GM18508 (cell line): ENCODE results near the gene PTPRG.

Experiments
- ATAC-seq: cut with Tn5 transposase; IDR thresholded peaks from one replicate; pipeline ENCODE4 v1.9.1; 2021; ENCODE audit warnings: moderate number of reproducible peaks; ENCODE audit not compliant: insufficient read depth, unreplicated experiment

Gene PTPRG

DNA sequence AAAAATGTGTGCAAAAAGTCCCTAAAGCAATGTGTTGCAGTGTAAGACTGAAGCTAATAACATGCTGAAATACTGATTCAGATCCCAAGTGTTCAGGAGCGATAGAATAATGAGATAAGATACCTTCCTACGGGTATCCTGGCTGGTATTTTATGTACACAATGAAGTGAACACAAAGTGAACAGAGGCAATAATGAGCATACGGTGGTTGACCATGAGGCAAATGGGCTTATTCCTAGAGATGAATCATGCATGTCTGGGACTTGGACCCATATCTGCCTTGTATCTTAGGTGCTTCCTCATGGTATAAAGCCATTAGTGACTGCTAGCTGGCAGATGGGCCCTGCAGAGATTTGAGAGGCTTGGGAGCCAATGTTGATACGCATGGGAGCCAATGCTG, 21.5 kb downstream of the PTPRG start:
- no peak for ATAC-seq

GRCh38 chr3:61583890-61584875, 22.8 kb downstream of the PTPRG start:
- no peak for ATAC-seq

DNA sequence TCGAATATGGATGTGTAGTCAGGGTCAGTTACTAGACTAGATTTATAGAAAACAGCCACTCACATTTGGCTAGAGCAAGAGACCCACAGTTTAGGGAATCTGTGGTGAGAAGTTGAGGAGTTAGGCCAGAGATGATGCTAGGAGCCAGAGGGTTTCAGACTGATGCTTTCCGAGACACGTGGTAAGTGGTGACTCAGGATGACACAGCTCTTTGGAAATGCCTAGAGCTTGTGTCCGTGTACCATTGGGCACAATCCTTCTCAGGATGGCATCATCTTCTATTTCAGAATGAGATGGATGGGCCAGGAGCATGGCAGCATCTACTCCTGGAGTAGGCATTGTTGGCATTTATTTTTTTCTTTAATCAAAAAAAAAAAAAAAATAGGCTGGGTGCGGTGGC, 28.5 kb downstream of the PTPRG start:
- ATAC-seq, result no peak

GRCh38 chr3:61591300-61591699, 29.9 kb downstream of the PTPRG start:
- no peak for ATAC-seq

- no peak for ATAC-seq
Measured at GRCh38 chr3:61593446-61594029, 32.2 kb downstream of the PTPRG start.

GRCh38 chr3:61594144-61594963, 33.0 kb downstream of the PTPRG start:
- no peak for ATAC-seq

- ATAC-seq, result no peak
Measured at GRCh38 chr3:61594964-61595285, 33.6 kb downstream of the PTPRG start.

DNA sequence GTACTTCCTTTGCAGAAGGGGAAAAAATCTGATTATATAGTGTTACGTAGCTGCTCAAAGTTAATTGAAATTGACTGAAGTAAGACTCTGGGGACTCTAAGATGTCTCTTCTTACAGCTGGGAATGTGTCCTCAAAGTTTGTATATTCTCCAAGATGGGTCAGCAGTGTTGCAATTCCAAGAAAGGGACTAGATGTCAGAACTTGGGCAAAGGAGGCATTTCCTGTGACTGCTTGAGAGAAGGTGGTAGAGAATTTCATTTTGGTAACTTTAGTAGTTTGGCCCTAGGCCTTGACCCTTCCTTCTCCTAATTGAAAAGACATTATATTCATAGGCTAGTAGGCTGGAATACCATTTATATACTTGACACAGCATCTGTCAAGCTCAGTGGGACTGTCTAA, 33.9 kb downstream of the PTPRG start:
- no peak for ATAC-seq

GRCh38 chr3:61595826-61596225, 34.5 kb downstream of the PTPRG start:
- ATAC-seq, result no peak

- ATAC-seq, result no peak
Measured at GRCh38 chr3:61597906-61598305, 36.5 kb downstream of the PTPRG start.

- no peak for ATAC-seq
Measured at GRCh38 chr3:61600195-61600594, 38.8 kb downstream of the PTPRG start.

DNA sequence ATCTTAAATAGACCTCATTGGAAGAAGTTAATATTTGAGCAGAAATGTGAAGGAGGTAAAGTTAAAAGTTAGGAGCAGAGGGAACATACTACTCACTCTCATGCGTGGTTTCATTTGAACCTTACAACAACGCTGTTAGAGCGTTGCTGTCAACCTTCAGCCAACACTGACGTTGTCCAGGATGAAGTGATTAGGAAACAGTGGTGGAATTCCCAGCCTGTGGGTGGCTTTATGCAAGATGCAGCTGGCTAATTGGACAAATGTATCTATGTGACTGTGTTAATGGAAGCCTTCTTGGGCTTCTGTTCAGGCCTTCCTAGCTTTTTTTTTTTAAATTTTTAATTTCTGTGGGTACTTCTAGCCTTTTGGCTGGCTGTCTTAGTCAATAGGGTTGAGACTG, 40.5 kb downstream of the PTPRG start:
- ATAC-seq, result no peak

DNA sequence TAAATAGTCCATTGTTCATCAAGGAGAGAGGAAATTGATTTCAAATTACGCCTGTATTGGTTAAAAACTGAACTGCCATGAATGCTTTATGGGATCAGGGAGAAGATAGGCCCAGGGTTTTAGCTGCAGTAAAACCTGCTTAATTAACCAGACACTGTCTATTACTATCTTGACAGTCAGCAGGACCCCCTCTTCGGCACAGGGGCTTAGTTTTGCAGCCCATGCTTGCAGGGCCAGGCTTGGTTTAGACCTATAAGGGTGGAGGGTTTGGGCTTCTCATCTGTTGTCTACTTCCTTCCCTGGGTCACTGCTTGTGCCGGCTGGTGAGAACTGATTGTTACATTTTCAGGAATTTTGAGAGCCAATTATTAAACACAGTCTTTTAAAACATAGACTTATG, 41.1 kb downstream of the PTPRG start:
- ATAC-seq, result no peak

GRCh38 chr3:61605589-61606175, 44.3 kb downstream of the PTPRG start:
- ATAC-seq, result no peak

DNA sequence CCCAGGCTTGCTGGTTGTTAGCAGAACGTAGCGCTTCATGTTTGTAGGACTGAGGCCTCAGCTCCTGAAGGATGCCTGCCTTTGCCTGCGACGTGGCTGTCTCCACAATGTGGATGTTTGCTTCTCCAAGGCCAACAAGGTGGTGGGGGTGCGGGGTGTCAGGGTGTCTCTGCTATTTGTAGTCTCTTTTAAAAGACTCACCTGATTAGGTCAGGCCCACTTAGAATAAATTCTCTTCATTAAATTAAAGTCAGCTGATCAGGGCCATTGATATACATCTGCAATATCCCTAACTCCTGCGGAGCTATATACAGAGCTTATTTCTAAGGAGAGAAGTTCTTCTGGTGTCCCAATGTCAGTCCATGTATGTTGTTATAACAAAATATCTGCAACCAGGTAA, 44.8 kb downstream of the PTPRG start:
- no peak for ATAC-seq

- no peak for ATAC-seq
Measured at GRCh38 chr3:61608072-61608471, 46.7 kb downstream of the PTPRG start.

DNA sequence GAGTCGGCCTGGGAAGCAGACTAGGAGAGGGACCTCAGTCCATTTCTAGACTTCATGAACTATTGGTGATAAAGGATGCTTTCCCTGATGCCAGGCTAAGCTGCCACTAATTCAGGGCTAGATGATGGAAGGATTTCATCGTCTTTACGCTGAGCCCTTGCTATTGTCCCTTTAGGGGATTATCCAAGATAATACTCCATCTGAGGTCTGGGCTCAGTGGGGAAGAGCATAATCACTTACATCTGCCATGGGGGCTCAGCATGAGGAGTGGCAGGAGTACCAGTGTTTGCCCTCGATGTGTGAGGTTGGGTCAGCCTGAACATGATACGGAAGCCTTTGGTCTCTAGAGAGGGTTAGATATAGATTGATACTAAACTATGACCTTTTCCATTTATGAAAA, 47.3 kb downstream of the PTPRG start:
- ATAC-seq, result no peak

DNA sequence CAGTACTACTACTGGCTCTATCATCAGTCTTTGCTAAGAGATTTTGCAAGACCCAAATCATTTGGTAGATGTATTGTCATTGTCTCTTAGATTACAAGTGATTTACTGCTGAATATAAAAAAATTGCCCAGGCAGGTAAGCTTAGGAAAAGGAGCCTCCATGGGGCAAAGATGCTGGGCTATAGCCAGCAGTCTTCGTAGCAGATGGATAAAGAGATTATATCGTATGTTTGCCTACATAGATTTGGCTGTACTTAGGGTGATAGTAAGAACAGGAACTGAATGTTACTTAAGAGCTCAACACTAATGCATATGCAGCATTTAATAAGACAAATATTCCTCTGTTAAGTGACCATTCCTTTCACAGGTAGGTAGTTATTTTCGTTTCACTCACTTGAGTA, 48.9 kb downstream of the PTPRG start:
- no peak for ATAC-seq

DNA sequence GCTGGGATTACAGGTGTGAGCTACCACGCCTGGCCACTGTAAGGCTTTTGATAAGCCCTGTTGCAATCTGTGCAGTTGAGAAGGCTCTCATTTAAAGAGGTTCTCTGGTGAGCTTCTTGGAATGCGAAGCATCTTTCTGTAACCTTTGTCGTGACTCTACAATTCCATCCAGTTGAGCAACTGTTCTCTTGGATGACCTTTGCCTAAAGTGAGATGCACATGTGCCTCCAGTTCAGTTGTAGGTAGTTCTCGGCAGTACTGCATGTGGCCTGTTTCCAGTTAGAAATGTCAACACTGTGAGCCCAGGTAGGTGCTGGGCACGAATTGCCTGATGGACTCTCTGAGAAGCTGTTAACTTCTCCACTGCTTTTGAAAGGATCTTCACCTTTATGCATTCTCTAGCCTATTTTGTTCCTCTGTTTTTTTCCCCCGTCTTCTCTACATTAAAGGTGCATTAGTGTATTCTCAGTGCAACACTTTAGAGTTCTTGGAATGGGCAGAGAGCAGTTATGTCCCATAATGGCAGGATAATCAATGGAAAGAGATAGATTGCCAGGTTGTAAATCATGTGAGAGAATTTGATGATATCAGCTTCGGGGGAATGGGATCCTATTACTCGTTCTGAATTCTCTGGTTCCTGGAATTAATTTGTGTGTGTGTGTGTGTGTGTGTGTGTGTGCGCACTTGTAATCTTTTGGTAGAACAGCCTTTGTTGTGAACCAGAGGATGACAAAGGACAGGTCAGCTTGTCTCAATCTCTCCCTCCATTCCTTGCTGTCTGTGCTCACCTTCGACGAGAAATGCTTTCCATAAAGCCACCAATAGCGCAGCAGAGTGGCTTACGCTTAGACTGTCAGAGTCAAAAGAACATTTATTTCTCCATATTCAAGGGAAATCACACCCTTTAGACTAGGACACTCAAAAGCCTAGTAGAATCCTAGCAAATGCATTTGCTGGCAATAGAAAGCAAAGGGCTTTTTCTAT, 51.1 kb downstream of the PTPRG start:
- no peak for ATAC-seq

DNA sequence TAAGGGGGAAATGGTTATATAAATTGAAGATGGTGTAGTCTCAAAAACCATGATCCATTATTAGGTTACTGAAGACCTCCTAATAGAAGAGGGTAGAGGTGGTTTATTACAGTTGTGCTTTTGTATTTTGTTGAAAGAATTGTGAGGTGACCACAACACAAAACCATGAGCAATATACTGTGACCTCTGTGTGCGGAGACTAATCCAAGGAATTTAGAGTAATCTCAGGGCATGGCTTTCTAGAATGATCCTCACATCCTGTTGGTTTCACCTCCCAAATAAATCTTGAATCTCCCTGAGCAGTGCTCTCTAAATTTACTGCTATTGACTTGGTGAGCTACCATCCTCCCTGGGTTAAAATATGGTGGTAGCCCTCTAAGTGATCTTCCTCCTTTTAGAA, 52.3 kb downstream of the PTPRG start:
- no peak for ATAC-seq
